GM23338 (cell line): ENCODE results near the gene PLXNA2. TPM values are rescaled to one million over a fixed set of nuclear protein-coding genes. Genes with fewer than 3 reads are reported as not detected.

Experiments
- ATAC-seq: fragments of 200-7000 bp; cut with Tn5 transposase; 3 replicates; pipeline ENCODE4 v1.9.1; 2020
- DNase-seq: peaks from one replicate; pipeline ENCODE4 v3.0.0-alpha.2; 2015; ENCODE audit warnings: low spot score
- H2AFZ ChIP-seq: fragments of 200-600 bp; sonication (generic); 2 replicates; pipeline ENCODE4 v1.8.0; 2016; ENCODE audit warnings: antibody characterized with exemption, mild to moderate bottlenecking, moderate library complexity
- H3F3A ChIP-seq: fragments of 200-600 bp; sonication (generic); replicated peaks from 2 replicates; pipeline ENCODE4 v1.8.0; 2017; ENCODE audit warnings: antibody characterized with exemption, mixed run types, low read depth
- H3K27ac ChIP-seq: fragments of 200-600 bp; sonication (generic); 2 replicates; pipeline ENCODE4 v1.6.1; 2016; ENCODE audit warnings: low read depth
- H3K27me3 ChIP-seq: fragments of 200-600 bp; sonication (generic); 2 replicates; pipeline ENCODE4 v1.8.0; 2016; ENCODE audit warnings: mild to moderate bottlenecking, mixed run types, moderate library complexity; ENCODE audit not compliant: insufficient read depth
- H3K36me3 ChIP-seq: fragments of 200-600 bp; sonication (generic); 2 replicates; pipeline ENCODE4 v1.8.0; 2016; ENCODE audit warnings: mild to moderate bottlenecking; ENCODE audit not compliant: insufficient read depth
- H3K4me1 ChIP-seq: fragments of 200-600 bp; sonication (generic); 2 replicates; pipeline ENCODE4 v1.8.0; 2016; ENCODE audit warnings: mild to moderate bottlenecking, moderate library complexity; ENCODE audit not compliant: insufficient read depth
- H3K4me2 ChIP-seq: fragments of 200-600 bp; sonication (generic); 2 replicates; pipeline ENCODE4 v1.7.1; 2017; ENCODE audit warnings: mixed run types
- H3K4me3 ChIP-seq: fragments of 200-600 bp; sonication (generic); 2 replicates; pipeline ENCODE4 v1.6.1; 2016; ENCODE audit warnings: mixed run types
- H3K79me2 ChIP-seq: fragments of 200-600 bp; sonication (generic); replicated peaks from 2 replicates; pipeline ENCODE4 v1.8.0; 2017; ENCODE audit warnings: mild to moderate bottlenecking; ENCODE audit not compliant: insufficient read depth
- H3K9me2 ChIP-seq: fragments of 200-600 bp; sonication (generic); 2 replicates; pipeline ENCODE4 v1.8.0; 2017; ENCODE audit not compliant: insufficient read depth
- H4K20me1 ChIP-seq: fragments of 200-600 bp; sonication (generic); replicated peaks from 2 replicates; pipeline ENCODE4 v1.8.0; 2017; ENCODE audit warnings: mild to moderate bottlenecking; ENCODE audit not compliant: insufficient read depth
- H3K27ac Mint-ChIP-seq: 2 replicates; pipeline ENCODE4 v1.8.0; 2020; ENCODE audit warnings: inconsistent platforms, mild to moderate bottlenecking, moderate library complexity, mixed read lengths
- H3K27me3 Mint-ChIP-seq: 3 replicates; pipeline ENCODE4 v1.8.0; 2022; ENCODE audit warnings: low read depth, mild to moderate bottlenecking, moderate library complexity, mixed read lengths, inconsistent platforms; ENCODE audit not compliant: insufficient read depth, poor library complexity
- H3K36me3 Mint-ChIP-seq: 3 replicates; pipeline ENCODE4 v1.8.0; 2021; ENCODE audit warnings: low read depth, mild to moderate bottlenecking, inconsistent platforms, moderate library complexity, mixed read lengths
- H3K4me1 Mint-ChIP-seq: 3 replicates; pipeline ENCODE4 v1.8.0; 2020; ENCODE audit warnings: mild to moderate bottlenecking, inconsistent platforms, mixed read lengths
- H3K4me3 Mint-ChIP-seq: 3 replicates; pipeline ENCODE4 v1.8.0; 2021; ENCODE audit warnings: moderate library complexity, mild to moderate bottlenecking, inconsistent platforms, mixed read lengths
- H3K9me3 Mint-ChIP-seq: 3 replicates; pipeline ENCODE4 v1.8.0; 2020; ENCODE audit warnings: moderate library complexity, mild to moderate bottlenecking, inconsistent platforms, mixed read lengths
- CREB1 ChIP-seq: fragments of 250-450 bp; sonication (Bioruptor Pico); IDR thresholded peaks from 2 replicates; pipeline ENCODE4 v1.5.0; 2020; ENCODE audit warnings: low read depth, mild to moderate bottlenecking, moderate library complexity
- CTCF ChIP-seq, 2 experiments: fragments of 200-600 bp in 1 of 2; sonication (generic) in 1 of 2; conservative IDR thresholded peaks; 2 replicates each; pipeline versions ENCODE4 v1.5.1 to v1.6.1; 2016 to 2017; ENCODE audit warnings: antibody characterized with exemption in 2 of 2, low read depth in 2 of 2, mild to moderate bottlenecking in 2 of 2, moderate library complexity in 1 of 2
- ETS1 ChIP-seq: IDR thresholded peaks from 2 replicates; pipeline ENCODE4 v1.6.1; 2016; ENCODE audit warnings: antibody characterized with exemption
- EZH2 ChIP-seq: fragments of 200-600 bp; sonication (generic); IDR thresholded peaks from one replicate; pipeline ENCODE4 v1.8.0; 2017; ENCODE audit warnings: antibody characterized with exemption, mild to moderate bottlenecking, low read depth; ENCODE audit not compliant: unreplicated experiment
- EZH2phosphoT487 ChIP-seq: fragments of 200-600 bp; sonication (generic); IDR thresholded peaks from one replicate; pipeline ENCODE4 v1.8.1; 2018; ENCODE audit warnings: antibody characterized with exemption; ENCODE audit not compliant: unreplicated experiment
- JUNB ChIP-seq: IDR thresholded peaks from one replicate; pipeline ENCODE4 v1.6.1; 2016; ENCODE audit warnings: antibody characterized with exemption; ENCODE audit not compliant: unreplicated experiment
- NANOG ChIP-seq: IDR thresholded peaks from 2 replicates; pipeline ENCODE4 v1.6.1; 2016; ENCODE audit warnings: antibody characterized with exemption, borderline replicate concordance
- POLR2AphosphoS5 ChIP-seq: IDR thresholded peaks from 2 replicates; pipeline ENCODE4 v1.6.1; 2016; ENCODE audit warnings: antibody characterized with exemption, low read depth
- REST ChIP-seq: IDR thresholded peaks from one replicate; pipeline ENCODE4 v1.6.1; 2018; ENCODE audit warnings: antibody characterized with exemption; ENCODE audit not compliant: unreplicated experiment
- STAT1 ChIP-seq: IDR thresholded peaks from one replicate; pipeline ENCODE4 v1.6.1; 2016; ENCODE audit warnings: antibody characterized with exemption; ENCODE audit not compliant: unreplicated experiment
- ZNF114 ChIP-seq: fragments of 250-450 bp; sonication (Bioruptor Pico); IDR thresholded peaks from 2 replicates; pipeline ENCODE4 v1.5.0; 2020; ENCODE audit warnings: mild to moderate bottlenecking, moderate library complexity
- ZNF331 ChIP-seq: fragments of 250-450 bp; sonication (Bioruptor Pico); IDR thresholded peaks from 2 replicates; pipeline ENCODE4 v1.5.0; 2020; ENCODE audit warnings: low read depth, mild to moderate bottlenecking, moderate library complexity
- ZNF462 ChIP-seq: fragments of 250-450 bp; sonication (Bioruptor Pico); IDR thresholded peaks from 2 replicates; pipeline ENCODE4 v1.5.0; 2020; ENCODE audit warnings: mild to moderate bottlenecking, moderate library complexity
- polyA plus RNA-seq: library from polyadenylated mRNA; unstranded; fragments of >200 nt; fragmentation: Nextera tagmentation; extraction: Ambion mirVana; gene quantifications from 2 replicates; pipeline ENCODE4 v1.2.1, GENCODE V29; 2016
- total RNA-seq: library from RNA; depleted of rRNA; stranded (reverse); fragments of >200 nt; shearing (Covaris generic); gene quantifications from 2 replicates; pipeline ENCODE4 v1.2.3, GENCODE V29; 2014

The PLXNA2 gene
- total and polyA plus RNA-seq, 2 experiments from 2014 or later, result 0.40 to 1.8 TPM

GRCh38 chr1:208154679-208155642, 89.2 kb downstream of the PLXNA2 start:
- no peaks in the 10 kb centered on the region for H3K79me2 ChIP-seq
- H3K27ac Mint-ChIP-seq, result no peak overlapping the region
- no peak overlapping the region for H3K4me3 ChIP-seq
- H3K4me3 Mint-ChIP-seq, result no peak overlapping the region
- H4K20me1 ChIP-seq, result no peaks in the 10 kb centered on the region
- no peak overlapping the region for H3K27ac ChIP-seq
- no peaks in the 10 kb centered on the region for H3K9me2 ChIP-seq
- peaks cover 29% of the 10 kb centered on the region for H3K4me1 Mint-ChIP-seq
- H3K4me1 ChIP-seq, result no peaks in the 10 kb centered on the region
- TF ChIP-seq CREB1 (CRISPR knock-in tag) (no peak), JUNB (no peak), ZNF462 (CRISPR knock-in tag) (no peak), REST (no peak), STAT1 (no peak), POLR2AphosphoS5 (no peak), ETS1 (no peak), NANOG (no peak), ZNF331 (CRISPR knock-in tag) (no peak), ZNF114 (no peak), EZH2phosphoT487 (no peak), EZH2 (no peak), CTCF (conservative IDR thresholded peaks at IDR 0.05; ENCODE audit: low read depth in 2 of 2) (no peak)
- peaks cover 1% of the 10 kb centered on the region for H3K27me3 Mint-ChIP-seq
- H3K27me3 ChIP-seq, result no peaks in the 10 kb centered on the region
- no peaks in the 10 kb centered on the region; the same call in 1 of the 2 replicates for H3K36me3 ChIP-seq
- DNase-seq (no peak), ATAC-seq (peak; percentile 25)
- H3K9me3 Mint-ChIP-seq, result no peaks in the 10 kb centered on the region
- no peak overlapping the region for H3K4me2 ChIP-seq
- H3F3A ChIP-seq, result no peaks in the 10 kb centered on the region
- no peaks in the 10 kb centered on the region for H3K36me3 Mint-ChIP-seq
- no peak overlapping the region for H2AFZ ChIP-seq
